Stimulated activated CD8-positive, alpha-beta memory T cell treated with anti-CD3 and anti-CD28 coated beads, Interleukin-4, amount 100 ng/mL, for 24 hours (primary cell): ENCODE data around the gene ADM.

ENCODE experiments used
- DNase-seq: peaks from one replicate; pipeline ENCODE4 v3.0.0-alpha.2; 2020; ENCODE audit warnings: low read depth

Gene ADM

DNA sequence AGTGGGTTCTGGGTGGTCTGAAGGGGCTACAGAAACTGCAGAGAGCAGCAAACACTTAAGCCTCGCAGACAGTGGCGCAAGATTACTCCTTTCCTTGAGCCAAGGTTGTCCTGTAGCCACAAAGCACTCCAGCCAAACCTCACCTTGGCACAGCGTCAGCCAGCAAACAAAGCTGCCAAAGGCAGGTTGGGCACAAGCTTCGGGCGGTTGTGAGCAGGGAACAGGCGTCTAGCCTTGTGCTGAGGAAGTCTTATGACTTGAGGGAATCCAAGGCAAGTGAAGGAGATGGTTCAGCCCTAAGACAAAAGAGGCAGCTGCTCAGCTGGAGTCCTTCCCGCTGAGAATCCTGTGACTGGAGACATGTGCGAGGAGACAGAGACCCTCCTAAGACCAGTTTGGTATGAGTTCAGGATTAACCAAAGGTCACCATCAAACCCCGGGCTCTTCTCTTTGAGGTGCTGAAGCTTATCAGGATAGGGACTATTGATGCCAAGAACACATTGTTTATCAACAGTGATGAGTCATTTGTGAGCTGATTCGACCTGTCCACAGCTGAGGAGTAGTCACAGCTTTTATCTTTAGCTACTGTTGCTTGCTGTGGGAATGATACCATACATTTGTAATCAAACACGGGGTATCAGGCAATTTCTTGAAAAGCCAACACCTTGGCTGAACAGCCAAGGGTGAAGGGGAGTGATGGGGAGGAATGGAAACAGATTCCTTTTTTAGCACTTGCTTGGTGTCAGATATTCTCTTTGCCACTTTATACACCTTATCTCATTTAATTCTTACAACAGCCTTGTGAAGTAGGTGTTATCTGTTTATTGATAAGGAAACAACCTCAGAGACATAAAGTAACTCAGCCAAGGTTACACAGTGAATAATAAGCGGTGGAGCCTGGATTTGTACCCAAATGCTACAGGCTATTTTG is 4.6 kb downstream of the ADM start:
- DNase-seq: no peak

DNA sequence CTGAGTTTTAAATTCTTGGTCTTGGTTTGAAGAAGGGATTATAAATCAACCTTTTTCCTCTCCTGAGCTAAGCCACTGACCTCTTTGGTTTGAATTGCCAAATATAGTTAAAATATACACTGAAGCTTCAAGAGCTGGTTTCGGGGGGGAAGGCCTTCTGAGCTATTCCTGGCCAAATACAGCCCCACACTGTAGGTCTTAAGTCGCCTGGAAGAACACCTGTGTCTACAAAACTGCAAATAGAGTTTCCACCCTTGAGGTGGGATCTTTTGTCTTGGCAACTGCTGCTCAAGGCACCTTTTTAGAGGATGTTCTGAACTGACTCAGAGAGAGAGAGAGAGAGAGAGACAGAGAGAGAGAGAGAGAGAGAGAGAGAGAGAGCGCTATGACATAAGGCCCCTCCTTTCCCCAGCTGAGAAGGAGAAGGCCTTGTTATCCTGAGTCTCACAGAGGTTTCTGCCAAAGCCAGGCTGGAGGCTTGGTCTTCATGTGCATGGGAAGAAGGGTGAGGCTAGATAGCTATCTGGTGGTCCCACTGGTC is 5.5 kb downstream of the ADM start:
- DNase-seq: no peak

DNA sequence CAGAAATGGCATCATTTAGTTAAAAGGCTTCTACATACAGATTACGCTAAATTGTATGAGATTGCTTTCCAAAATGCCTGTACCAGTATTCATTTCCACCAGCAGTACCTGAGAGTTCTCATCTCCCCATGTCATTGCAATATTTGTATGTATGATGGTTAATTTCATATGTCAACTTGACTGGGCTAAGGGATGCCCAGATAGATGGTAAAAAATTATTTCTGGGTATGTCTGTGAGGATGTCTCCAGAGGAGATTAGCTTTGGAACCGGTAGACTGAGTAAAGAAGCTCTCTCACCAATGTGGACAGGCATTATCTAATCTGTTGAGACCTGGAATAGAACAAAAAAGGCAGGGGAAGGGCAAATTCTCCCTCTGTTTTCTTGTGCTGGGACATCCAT is 6.9 kb downstream of the ADM start:
- no peak for DNase-seq

DNA sequence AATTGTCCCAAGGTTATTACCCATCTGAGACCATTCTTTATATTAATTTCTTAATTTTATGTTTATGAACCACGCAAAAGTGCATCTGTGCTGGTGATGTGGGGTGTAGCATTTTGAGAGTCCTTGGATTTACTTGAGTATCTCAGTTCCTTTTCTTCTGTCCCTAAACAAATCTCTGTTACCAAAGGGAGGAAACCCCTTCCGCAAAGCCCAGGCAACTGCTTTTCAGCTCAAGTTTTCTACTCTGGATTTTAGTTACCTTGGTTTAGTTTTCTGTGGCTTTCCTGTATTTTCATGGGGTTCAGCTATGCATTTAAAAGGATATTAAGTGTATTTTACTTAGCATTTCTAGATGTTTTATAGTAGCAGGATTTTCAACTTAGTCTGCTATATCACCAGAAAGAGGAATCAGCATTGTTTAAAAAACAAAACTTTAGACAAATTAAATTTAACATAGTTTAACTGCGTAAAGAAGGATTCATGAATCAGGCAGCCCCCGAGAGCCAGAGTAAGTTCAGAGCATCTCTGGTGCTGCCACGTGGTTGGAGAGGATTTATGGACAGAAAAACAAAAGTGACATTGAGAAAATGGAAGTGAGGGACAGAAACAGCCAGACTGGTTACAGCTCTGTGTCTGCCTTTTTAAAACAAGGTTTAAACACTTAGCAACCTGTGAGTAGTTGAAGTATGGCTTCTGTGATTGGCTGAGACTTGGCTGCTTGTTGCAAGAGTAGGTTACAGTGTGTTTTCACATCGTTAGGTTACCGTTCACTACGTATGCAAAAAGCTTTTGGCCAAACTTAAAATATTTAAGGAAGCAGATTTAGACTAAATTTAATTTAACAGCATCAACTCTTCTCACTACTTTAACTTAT is 9.6 kb downstream of the ADM start:
- DNase-seq: no peak

DNA sequence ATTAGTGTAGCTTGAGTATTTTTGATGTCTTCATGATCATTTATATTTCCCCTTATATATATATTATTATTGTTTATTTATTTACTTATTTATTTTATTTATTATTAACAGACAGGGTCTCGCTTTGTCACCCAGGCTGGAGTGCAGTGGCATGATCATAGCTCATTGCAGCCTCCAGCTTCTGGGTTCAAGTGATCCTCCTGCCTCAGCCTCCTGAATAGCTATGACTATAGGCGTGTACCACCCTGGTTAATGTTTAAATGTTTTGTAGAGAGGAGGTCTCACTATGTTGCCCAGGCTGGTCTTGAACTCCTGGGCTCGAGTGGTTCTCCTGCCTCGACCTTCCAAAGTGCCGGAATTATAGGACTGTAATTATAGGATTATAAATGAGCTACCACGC is 10.2 kb downstream of the ADM start:
- DNase-seq: no peak

DNA sequence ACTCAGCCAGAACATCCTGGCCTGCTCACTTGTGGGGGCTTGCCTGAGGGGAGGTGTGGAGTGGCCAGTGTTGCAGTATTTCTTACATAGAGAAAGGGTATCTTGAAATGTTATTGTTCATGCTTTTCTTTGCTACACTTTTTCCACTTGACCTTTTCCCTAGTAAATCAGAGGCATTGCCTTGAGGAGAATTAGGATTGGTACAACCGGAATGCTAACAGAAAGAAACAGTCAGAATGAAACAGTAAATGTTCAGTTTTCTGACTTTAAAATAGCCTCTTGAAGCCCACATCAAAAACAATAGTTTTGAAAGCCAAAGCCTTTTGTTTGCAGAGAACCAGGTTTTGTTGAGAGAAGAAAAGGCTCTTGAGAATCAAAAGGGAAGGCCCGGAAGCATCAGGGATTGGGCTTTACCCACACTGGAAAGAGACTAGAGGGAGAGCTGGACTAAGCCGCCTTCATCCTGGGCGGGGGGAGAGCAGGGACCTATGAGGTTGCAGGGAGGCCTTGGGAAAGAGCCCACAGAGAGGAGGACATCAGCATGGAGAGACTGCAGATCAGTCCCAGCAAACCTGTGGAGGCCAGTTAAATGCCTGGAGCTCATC is 12.4 kb downstream of the ADM start:
- no peak for DNase-seq

DNA sequence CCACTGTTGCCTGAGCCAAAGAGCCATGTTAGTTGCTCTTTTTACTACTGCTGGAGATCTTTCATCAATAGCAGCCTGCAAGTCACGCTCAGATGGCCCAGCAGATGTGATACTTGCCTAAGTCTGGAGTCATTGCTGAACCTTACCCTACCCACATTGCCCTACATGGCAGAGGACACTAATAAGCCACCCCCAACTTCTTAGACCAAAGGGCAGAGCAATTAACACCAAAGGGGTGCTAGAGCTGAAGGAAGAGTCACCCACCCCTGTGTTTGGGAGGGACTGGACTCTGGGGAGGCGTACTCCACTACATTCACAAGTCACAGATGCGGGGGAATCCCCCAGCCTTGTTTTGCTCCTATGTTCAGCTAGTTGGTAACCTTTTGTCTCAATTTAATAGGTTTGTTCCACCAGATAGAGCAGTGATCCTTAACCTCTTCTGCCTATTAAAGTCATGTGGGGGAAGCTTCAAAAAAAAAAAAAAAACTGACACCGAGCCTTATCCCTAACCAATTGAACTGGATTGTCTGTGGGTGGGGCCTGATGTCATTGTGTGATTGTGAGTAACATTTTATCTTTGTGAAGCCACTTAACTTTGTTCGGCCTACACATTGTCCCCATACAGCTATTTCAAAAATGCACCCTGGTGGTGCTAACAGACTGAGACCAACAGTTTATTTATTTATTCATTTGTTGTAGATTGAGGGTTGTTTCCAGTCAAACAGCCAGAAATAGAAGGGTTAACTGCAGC is 13.1 kb downstream of the ADM start:
- DNase-seq: no peak

DNA sequence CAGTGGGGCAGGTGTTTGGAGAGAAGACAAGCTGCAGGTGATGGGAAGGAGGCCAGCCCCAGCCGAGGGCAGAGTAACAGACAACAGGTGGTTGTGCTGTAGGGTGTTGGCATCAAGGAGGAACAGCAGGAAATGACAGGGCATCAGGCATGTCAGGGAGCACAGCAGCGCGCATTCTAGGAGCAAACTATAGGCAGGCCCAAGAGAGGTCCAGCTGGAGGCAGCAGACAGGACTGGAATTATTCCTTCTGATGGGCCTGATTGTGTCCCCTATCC is 13.6 kb downstream of the ADM start:
- no peak for DNase-seq

DNA sequence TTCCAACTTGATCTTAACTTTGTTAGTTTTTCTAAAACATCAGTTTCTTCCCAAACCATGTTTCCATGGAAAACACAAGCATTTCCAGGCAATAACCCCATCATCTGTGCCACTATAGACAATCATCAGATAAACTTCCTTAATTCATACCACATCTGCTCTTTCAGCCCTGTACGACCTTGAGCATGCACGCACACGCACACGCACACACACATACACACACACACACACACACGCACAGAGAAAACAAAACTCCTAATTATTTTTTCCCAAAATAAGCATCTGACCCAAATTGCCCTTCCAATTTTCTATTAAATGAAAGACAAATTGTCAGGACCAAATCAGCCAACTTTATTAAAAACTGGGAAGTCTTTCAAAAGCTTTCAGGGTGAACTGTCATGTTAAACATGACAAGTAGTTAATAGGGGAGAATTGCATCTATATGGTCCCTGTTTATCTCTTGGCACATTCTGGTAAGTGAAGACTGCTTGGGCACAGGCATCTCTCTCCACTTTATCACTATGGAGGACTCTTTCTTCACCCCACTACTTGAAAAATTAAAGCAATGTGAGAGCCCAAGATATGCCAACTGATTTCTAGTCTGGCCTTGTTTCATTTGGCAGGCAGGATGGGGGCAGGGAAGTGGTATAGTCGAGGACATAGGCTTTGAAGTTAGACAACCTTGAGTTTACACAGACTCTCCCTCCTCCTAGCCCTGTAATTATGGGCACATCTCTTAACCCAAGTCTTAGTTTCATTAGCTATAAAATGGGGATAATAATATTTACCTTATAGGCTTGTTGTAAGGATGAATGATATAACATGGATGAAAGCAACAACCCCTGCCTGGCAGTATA is 15.1 kb downstream of the ADM start:
- no peak for DNase-seq

DNA sequence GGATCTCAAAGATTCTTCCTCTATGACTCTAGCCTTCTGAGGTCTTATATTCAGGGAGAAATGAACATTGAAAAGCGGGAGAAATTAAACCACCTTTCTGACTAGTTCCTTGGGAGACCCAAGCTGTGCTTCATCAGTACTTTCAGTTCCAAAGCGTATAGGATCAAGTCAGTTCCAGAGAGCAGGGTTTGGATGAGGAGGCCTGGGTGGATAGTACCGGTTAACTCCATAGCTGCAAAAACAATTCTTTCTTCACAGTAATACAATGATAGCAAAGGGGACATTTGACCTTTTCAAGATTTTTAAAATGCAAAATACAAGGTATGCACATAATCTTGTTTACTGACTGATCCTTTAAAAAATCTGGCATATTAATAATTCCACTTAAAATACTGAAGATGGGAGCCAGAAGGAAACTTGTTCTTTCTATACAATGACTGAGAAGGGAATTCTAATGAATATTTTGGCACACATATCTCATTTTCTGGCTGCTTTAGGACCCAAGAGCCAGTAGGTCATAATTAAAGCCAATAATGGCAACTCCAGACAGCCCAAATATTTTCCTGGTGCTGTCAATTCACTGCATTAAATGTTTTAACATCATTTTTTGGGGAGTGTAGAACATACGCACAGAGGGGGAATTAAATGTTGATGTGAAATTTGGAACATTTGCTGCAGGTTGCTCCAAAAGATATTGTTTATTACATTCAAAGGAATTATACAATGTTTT is 16.0 kb downstream of the ADM start:
- DNase-seq: no peak

DNA sequence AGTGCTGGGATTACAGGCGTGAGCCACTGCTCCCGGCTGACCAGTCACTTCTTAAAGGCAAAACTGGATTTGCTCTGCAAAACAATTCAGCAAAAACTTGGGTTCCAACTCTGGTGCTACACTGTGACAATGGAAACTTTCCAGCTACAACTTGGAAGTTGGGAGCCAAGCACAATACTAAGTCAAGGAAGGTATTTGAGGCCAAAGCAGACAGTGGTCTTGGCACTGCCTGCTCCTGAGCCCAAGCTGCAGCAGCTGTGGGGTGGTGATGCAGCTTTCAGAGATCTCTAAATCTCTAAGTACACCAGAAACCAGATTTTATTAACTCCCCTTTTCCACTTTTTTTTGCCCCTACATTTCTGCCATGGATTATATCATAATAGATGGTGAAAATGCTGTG is 17.5 kb downstream of the ADM start:
- no peak for DNase-seq

DNA sequence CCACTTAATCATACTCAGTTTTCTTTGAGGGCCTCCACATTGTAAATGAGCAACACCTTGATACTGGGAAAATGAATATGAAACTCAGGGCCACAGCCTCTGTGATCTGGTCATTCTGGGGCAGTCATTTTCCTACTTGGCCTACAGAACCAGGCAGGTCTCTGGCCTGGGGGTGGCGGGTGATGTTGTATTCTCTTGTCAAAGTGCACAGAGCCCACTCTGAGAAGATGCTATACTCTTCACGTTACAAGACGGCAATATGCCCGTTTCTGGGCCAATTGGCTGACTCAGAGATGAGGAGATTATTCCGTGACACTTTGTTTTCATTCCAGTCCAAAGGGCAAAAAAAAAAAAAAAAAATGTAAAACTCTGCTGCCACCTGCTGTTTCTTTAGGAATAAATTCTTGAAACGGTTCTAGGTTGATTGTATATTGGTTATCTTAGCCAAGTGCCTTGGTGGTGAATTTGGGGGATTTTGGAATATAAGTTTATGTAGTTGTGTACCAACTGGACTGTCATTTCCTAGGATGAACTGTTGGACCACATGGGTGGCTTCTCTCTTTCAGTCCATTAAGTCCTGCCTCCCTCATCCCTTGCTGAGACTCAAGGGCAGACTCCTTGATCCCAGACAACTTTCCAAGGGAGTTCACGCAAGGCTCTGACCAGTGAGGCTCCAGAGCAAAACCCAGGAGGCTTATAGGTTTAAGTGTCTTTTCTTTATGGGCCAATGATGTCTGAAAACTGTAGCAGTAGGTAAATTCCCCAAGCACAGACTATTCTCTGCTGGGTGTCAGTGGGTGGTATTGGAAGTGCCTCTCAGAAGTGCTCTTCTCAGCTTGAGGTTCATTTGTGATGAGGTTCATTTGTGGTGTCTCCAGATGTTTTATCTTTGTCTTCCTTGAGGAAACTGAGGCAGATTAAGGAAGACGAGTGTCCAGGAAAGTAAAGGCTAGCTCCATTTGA is 18.2 kb downstream of the ADM start:
- DNase-seq: no peak

DNA sequence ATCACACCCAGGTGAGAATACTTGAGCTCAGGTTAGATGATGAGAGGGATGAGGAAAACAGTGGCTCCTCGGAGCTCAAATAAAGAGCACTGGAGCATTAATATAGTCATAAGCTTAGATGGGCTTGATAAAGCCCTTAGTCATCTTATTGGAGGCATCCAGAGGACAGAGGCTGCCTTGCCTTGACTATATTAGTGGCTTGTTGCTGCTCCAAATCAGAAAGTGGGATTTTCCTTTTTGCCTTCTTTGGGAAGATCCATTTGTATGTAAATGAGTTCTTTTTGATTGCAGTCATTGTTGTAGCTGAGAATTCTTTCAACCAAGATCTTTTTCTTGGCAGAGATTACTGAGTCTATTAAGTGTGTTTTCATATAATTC is 18.9 kb downstream of the ADM start:
- no peak for DNase-seq

DNA sequence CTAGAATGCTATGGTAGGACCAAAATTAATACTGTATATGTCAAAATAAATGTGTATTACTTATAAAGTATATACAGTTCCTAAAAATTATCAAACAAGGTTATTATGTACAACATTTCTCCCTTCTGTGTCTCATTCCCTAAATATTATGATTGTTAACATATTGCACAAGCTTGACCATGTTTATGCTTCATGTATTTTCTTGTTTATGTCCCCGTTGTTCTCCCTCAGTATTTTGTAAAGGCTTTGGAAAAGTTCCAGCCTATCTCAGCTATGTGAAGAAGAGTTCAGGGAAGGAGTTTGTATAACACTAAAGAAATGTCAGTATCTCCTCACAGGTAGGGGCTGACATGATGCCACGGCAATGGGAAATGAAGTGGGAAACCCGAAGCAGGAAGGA is 19.6 kb downstream of the ADM start:
- DNase-seq: no peak

DNA sequence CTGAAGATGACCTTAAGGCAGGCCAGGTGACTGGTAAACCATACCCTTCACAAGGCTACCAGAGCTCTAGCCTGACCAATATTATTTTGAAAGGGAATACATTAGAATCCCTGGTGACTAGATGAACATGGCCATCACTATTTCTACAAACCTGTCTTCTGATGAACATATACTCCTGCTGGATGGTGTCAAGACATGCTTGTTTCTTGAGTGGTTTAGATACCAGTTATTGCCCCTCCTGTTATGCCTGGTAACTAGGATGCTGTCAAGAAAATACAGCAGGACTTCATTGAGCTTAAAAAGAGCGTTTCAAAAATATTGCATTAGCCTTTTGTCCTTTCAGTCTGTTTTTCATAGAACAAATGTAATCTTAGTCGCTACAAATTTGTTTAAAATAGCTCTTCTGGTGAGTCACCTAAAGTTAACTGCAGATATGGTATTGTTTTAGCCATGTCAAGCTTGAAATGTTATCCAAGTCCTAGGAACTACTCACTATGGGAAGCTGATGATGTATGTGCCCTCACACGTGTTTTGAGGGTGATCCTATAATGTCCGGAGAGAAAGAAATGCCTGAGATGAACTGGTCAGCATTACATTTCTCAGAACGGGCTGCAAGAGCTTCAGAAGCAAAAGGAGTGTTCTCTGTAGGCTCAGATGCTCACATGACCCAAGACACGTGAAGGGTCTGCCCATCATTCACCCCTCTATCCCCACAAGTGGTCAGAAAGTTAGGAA is 20.6 kb downstream of the ADM start:
- no peak for DNase-seq

DNA sequence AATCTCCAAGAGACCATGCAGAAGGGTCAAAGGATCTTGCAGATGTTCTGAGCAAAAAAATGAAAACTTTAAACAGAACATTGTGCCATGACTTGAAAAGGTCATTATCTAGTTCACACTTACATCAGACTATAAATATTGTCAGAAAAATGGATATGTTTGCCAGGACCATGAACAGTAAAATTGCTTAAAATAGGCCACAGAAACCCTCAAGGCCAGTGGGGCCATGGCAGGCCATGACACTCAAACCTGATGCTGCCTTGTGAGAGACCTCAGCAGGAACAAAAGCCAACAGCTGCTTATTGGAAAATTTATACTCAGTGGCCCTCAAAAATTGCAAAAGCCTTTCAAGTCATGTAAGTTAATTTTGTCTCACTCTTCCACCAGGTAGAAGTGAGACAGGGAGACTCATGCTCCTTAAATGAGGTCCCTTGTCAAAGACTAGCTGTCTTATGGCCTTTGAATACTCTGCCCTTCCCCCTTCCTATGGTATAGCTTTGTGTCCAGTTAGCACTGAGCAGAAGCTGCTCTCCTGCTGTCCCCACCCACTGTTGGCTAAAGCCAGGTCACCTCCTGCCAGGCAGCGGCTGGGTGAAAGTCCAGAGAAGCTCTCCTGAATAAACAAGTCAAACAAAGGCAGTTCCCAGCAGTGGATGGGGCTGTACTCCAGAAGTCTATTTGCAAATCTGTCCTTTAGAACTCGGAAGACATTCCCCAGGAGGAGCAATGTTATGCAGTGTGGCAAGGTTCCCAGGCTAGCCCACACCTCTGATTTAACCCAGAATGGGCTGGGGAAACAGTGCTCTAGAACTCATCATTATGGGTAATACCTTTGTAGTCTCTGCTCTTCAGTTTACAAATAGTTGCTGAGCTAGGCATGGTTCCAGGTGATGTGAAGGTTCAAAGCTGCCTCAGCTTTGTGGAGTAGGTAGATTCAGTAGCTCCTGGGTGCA is 21.4 kb downstream of the ADM start:
- no peak for DNase-seq

DNA sequence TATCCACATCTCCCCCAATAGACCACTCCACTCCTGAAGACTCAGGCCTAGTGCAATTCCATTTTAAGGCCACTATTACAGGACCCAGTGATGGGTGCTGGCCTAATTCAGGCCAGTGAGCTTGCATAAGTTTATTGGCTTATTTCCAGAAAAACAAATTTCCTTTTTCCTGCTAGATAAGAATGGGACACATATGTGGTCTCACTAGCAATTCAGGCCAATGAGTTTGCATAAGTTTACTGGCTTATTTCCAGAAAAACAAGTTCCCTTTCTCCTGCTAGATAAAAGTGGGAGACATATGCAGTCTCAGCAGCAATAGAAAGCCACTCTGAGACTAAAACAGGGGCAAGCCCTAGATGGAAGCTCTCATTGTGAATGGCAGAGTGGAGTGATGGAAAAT is 22.4 kb downstream of the ADM start:
- DNase-seq: no peak
